ENCODE data around the gene GOLGA8F. TPM values are rescaled to one million over a fixed set of nuclear protein-coding genes. Genes with fewer than 3 reads are reported as not detected.
"Not testable (repeated sequence)": the region's sequence is repeated elsewhere in the genome, so short reads cannot be mapped to it uniquely, and the experiment has no call there.

GOLGA8F gene, protein sequence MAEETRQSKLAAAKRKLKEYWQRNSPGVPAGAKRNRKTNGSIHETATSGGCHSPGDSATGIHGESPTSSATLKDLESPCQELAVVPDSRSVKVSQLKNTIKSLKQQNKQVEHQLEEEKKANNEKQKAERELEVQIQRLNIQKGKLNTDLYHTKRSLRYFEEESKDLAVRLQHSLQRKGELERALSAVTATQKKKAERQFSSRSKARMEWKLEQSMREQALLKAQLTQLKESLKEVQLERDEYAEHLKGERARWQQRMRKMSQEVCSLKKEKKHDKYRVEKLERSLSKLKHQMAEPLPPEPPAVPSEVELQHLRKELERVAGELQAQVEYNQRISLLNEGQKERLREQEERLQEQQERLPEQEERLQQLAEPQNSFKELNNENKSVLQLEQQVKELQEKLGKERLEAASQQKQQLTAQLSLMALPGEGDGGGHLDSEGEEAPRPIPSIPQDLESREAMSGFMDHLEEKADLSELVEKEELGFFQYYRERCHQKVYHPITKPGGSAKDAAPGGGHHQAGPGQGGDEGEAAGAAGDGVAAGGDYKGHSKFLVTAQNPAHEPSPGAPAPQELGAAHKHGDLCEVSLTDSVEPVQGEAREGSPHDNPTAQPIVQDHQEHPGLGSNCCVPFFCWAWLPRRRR
- total RNA-seq (not detected), polyA plus RNA-seq (not detected)
- long read RNA-seq, donor 1: 0 reads
- long read RNA-seq, donor 2: 0 reads

DNA sequence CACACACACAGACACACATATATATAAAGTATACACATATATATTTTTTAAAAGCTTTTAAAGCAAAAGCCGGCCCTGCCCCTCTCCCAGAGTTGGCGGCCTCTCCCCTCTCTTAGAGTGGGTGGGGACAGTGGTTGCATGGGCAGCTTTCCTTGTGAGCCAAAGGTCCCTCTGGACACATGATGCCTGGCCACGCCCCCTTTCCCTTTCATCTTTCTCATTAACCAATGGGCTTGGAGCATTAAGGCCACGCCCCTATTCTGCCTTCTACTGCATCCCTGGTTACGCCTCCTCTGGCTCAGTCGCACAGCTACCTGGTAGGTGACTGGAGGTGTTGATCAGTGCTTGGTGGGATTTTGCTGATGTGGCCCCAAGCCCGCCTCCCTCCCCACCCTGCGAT, at the start of gene GOLGA8F:
TSS of gene GOLGA8F (plus strand) at position 301 of the 400 bp plus-strand sequence. CDS start at position 399, 98 bp downstream.
- no CpG with 5 or more reads among the region's 8 CpGs for WGBS, 2 donors
- H3K9me3 ChIP-seq (ENCODE audit: control insufficient read depth, low read length); DNase-seq; H3K4me3 ChIP-seq (ENCODE audit: low read length in 2 of 2); H3K36me3 ChIP-seq (ENCODE audit: control insufficient read depth in 1 of 2, insufficient read depth in 2 of 2, low read length in 1 of 2); intact Hi-C loops (cut with DNase I); H3K27me3 ChIP-seq (ENCODE audit: control insufficient read depth in 1 of 2, insufficient read depth in 2 of 2, low read length in 1 of 2); H3K27ac ChIP-seq (ENCODE audit: low read depth in 1 of 2, low read length in 2 of 2); ATAC-seq (ENCODE audit: low FRiP score); H3K4me1 ChIP-seq (ENCODE audit: control insufficient read depth in 1 of 2, insufficient read depth in 2 of 2, low read length in 2 of 2): not testable (repeated sequence)

DNA sequence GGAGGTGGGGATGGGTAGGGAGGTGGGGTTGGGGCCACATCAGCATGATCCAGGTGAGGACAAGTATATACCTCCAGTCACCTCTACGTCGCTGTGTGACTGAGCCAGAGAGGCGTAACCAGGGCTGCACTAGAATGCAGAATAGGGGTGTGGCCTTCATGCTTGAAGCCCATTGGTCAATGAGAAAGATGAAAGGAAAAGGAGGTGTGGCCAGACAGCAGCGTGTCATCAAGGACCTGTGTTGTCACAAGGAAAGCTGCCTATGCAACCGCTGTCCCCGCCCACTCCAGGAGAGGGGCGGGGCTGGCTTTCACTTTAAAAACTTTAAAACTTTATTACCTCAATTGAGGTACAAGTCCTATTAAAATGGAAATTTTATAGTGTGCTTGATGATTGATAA, 20.5 kb upstream of the GOLGA8F start, which contains the start of gene GOLGA6L24:
TSS of gene GOLGA6L24 (minus strand) at position 101 of the 400 bp plus-strand sequence. CDS start at position 40, 61 bp downstream.
- WGBS, 2 donors: no CpG with 5 or more reads among the region's 7 CpGs
- H3K4me3 ChIP-seq (ENCODE audit: low read length in 2 of 2); DNase-seq; H3K27ac ChIP-seq (ENCODE audit: low read depth in 1 of 2, low read length in 2 of 2); ATAC-seq (ENCODE audit: low FRiP score); H3K27me3 ChIP-seq (ENCODE audit: control insufficient read depth in 1 of 2, insufficient read depth in 2 of 2, low read length in 1 of 2); H3K36me3 ChIP-seq (ENCODE audit: control insufficient read depth in 1 of 2, insufficient read depth in 2 of 2, low read length in 1 of 2); H3K4me1 ChIP-seq (ENCODE audit: control insufficient read depth in 1 of 2, insufficient read depth in 2 of 2, low read length in 2 of 2); H3K9me3 ChIP-seq (ENCODE audit: control insufficient read depth, low read length); intact Hi-C loops (cut with DNase I): not testable (repeated sequence)

- H3K27me3 ChIP-seq (ENCODE audit: control insufficient read depth in 1 of 2, insufficient read depth in 2 of 2, low read length in 1 of 2); H3K4me3 ChIP-seq (ENCODE audit: low read length in 2 of 2); H3K27ac ChIP-seq (ENCODE audit: low read depth in 1 of 2, low read length in 2 of 2); intact Hi-C loops (cut with DNase I); H3K4me1 ChIP-seq (ENCODE audit: control insufficient read depth in 1 of 2, insufficient read depth in 2 of 2, low read length in 2 of 2); H3K36me3 ChIP-seq (ENCODE audit: control insufficient read depth in 1 of 2, insufficient read depth in 2 of 2, low read length in 1 of 2); ATAC-seq (ENCODE audit: low FRiP score); H3K9me3 ChIP-seq (ENCODE audit: control insufficient read depth, low read length): not testable (repeated sequence)
- WGBS, 2 donors: 93 to 96% methylated on average over 6 to 13 of the region's 17 CpGs
- DNase-seq: peak in 1 of 2 donors; percentile 25
Measured at GRCh38 chr15:28365502-28365901, 13.0 kb upstream of the GOLGA8F start.

DNA sequence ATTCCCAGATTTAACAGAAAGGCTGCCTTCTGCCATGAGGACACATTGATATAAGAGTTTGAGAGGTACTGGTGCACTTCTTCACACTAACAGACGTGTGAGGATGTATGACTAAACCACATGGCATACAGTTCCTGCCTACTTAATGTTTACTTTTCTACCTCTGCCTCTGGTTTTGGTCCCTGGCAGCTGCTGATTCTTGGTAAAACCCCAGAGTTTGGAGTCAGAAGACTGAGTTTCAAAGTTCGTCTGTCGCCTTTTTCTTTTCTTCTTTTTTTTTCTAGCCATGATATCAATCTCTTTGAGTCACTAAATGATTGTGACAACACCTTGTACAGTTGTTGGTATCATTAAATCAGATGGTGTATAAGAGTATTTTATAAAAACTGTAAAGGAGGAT, 1.6 kb downstream of the GOLGA8F start:
- H3K27me3 ChIP-seq (ENCODE audit: control insufficient read depth in 1 of 2, insufficient read depth in 2 of 2, low read length in 1 of 2); H3K27ac ChIP-seq (ENCODE audit: low read depth in 1 of 2, low read length in 2 of 2); ATAC-seq (ENCODE audit: low FRiP score); H3K4me3 ChIP-seq (ENCODE audit: low read length in 2 of 2); intact Hi-C loops (cut with DNase I); H3K9me3 ChIP-seq (ENCODE audit: control insufficient read depth, low read length); DNase-seq; H3K4me1 ChIP-seq (ENCODE audit: control insufficient read depth in 1 of 2, insufficient read depth in 2 of 2, low read length in 2 of 2); H3K36me3 ChIP-seq (ENCODE audit: control insufficient read depth in 1 of 2, insufficient read depth in 2 of 2, low read length in 1 of 2): not testable (repeated sequence)
- WGBS, 2 donors: 10 to 13% methylated on average over 2 of the region's 3 CpGs

GRCh38 chr15:28396022-28396421, 17.6 kb downstream of the GOLGA8F start:
- WGBS, 2 donors: 90 to 91% methylated on average over 2 of the region's 11 CpGs
- H3K27ac ChIP-seq (ENCODE audit: low read depth in 1 of 2, low read length in 2 of 2); ATAC-seq (ENCODE audit: low FRiP score); intact Hi-C loops (cut with DNase I); H3K4me3 ChIP-seq (ENCODE audit: low read length in 2 of 2); H3K4me1 ChIP-seq (ENCODE audit: control insufficient read depth in 1 of 2, insufficient read depth in 2 of 2, low read length in 2 of 2); H3K27me3 ChIP-seq (ENCODE audit: control insufficient read depth in 1 of 2, insufficient read depth in 2 of 2, low read length in 1 of 2); H3K9me3 ChIP-seq (ENCODE audit: control insufficient read depth, low read length); DNase-seq; H3K36me3 ChIP-seq (ENCODE audit: control insufficient read depth in 1 of 2, insufficient read depth in 2 of 2, low read length in 1 of 2): not testable (repeated sequence)

- ATAC-seq (ENCODE audit: low FRiP score): peak; percentile 58
- H3K36me3 ChIP-seq (ENCODE audit: control insufficient read depth in 1 of 2, insufficient read depth in 2 of 2, low read length in 1 of 2); intact Hi-C loops (cut with DNase I); H3K4me1 ChIP-seq (ENCODE audit: control insufficient read depth in 1 of 2, insufficient read depth in 2 of 2, low read length in 2 of 2); H3K9me3 ChIP-seq (ENCODE audit: control insufficient read depth, low read length); H3K27me3 ChIP-seq (ENCODE audit: control insufficient read depth in 1 of 2, insufficient read depth in 2 of 2, low read length in 1 of 2); H3K4me3 ChIP-seq (ENCODE audit: low read length in 2 of 2); DNase-seq; H3K27ac ChIP-seq (ENCODE audit: low read depth in 1 of 2, low read length in 2 of 2): not testable (repeated sequence)
- WGBS, 2 donors: no CpG with 5 or more reads among the region's 64 CpGs
Measured at GRCh38 chr15:28402774-28403435, 24.4 kb downstream of the GOLGA8F start.

- intact Hi-C loops (cut with DNase I); H3K27me3 ChIP-seq (ENCODE audit: control insufficient read depth in 1 of 2, insufficient read depth in 2 of 2, low read length in 1 of 2); DNase-seq; H3K27ac ChIP-seq (ENCODE audit: low read depth in 1 of 2, low read length in 2 of 2); H3K36me3 ChIP-seq (ENCODE audit: control insufficient read depth in 1 of 2, insufficient read depth in 2 of 2, low read length in 1 of 2); H3K9me3 ChIP-seq (ENCODE audit: control insufficient read depth, low read length); H3K4me3 ChIP-seq (ENCODE audit: low read length in 2 of 2); H3K4me1 ChIP-seq (ENCODE audit: control insufficient read depth in 1 of 2, insufficient read depth in 2 of 2, low read length in 2 of 2): not testable (repeated sequence)
- peak; percentile 70 for ATAC-seq (ENCODE audit: low FRiP score)
- 47 to 51% methylated on average over 1 of the region's 3 CpGs for WGBS, 2 donors
Measured at GRCh38 chr15:28420470-28420869, 42.0 kb downstream of the GOLGA8F start.

- intact Hi-C loops (cut with DNase I): not testable (repeated sequence)
- WGBS, 2 donors: no CpG with 5 or more reads among the region's 3 CpGs
Measured at GRCh38 chr15:28435594-28435993, 57.1 kb downstream of the GOLGA8F start.

More at GRCh38 chr15:28435594-28435993, 57.1 kb downstream of the GOLGA8F start:
- H3K4me1 ChIP-seq (ENCODE audit: control insufficient read depth in 1 of 2, insufficient read depth in 2 of 2, low read length in 2 of 2); ATAC-seq (ENCODE audit: low FRiP score); H3K36me3 ChIP-seq (ENCODE audit: control insufficient read depth in 1 of 2, insufficient read depth in 2 of 2, low read length in 1 of 2); H3K9me3 ChIP-seq (ENCODE audit: control insufficient read depth, low read length); H3K27ac ChIP-seq (ENCODE audit: low read depth in 1 of 2, low read length in 2 of 2); DNase-seq; H3K27me3 ChIP-seq (ENCODE audit: control insufficient read depth in 1 of 2, insufficient read depth in 2 of 2, low read length in 1 of 2); H3K4me3 ChIP-seq (ENCODE audit: low read length in 2 of 2): not testable (repeated sequence)
